KMS-11 (cell line): ENCODE results near the gene NR4A1.

Source experiments
- H2AFZ ChIP-seq: fragments of 200-600 bp; sonication (generic); 2 replicates; pipeline ENCODE4 v1.6.1; 2016; ENCODE audit warnings: antibody characterized with exemption, mixed run types, low read depth
- H3K27ac ChIP-seq: fragments of 200-600 bp; sonication (generic); 2 replicates; pipeline ENCODE4 v1.6.1; 2016; ENCODE audit warnings: mild to moderate bottlenecking, mixed run types
- H3K27me3 ChIP-seq: fragments of 200-600 bp; sonication (generic); 2 replicates; pipeline ENCODE4 v1.6.1; 2017; ENCODE audit warnings: mild to moderate bottlenecking, low read depth, mixed run types, moderate library complexity; ENCODE audit not compliant: insufficient read depth
- H3K36me3 ChIP-seq: fragments of 200-600 bp; sonication (generic); 2 replicates; pipeline ENCODE4 v1.6.1; 2017; ENCODE audit warnings: mild to moderate bottlenecking, mixed run types; ENCODE audit not compliant: insufficient read depth
- H3K4me1 ChIP-seq: fragments of 200-600 bp; sonication (generic); 2 replicates; pipeline ENCODE4 v1.6.1; 2016; ENCODE audit warnings: mild to moderate bottlenecking, low read depth, mixed run types; ENCODE audit not compliant: poor library complexity, severe bottlenecking
- H3K4me2 ChIP-seq: fragments of 200-600 bp; sonication (generic); 2 replicates; pipeline ENCODE4 v1.7.0; 2016; ENCODE audit warnings: mild to moderate bottlenecking, mixed run types
- H3K4me3 ChIP-seq: fragments of 200-600 bp; sonication (generic); IDR thresholded peaks from 2 replicates; pipeline ENCODE4 v1.6.1; 2017; ENCODE audit warnings: low read depth, low read length, mixed read lengths; ENCODE audit not compliant: insufficient read depth
- H3K79me2 ChIP-seq: fragments of 200-600 bp; sonication (generic); 2 replicates; pipeline ENCODE4 v1.6.1; 2016; ENCODE audit warnings: low read depth, mixed run types; ENCODE audit not compliant: insufficient read depth
- H3K9ac ChIP-seq: fragments of 200-600 bp; sonication (generic); 2 replicates; pipeline ENCODE4 v1.6.1; 2016; ENCODE audit warnings: mild to moderate bottlenecking, mixed run types
- H4K20me1 ChIP-seq: fragments of 200-600 bp; sonication (generic); 2 replicates; pipeline ENCODE4 v1.6.1; 2016; ENCODE audit warnings: mild to moderate bottlenecking, mixed run types; ENCODE audit not compliant: insufficient read depth
- CTCF ChIP-seq: fragments of 200-600 bp; sonication (generic); conservative IDR thresholded peaks from 2 replicates; pipeline ENCODE4 v1.6.1; 2017; ENCODE audit warnings: low read depth, mild to moderate bottlenecking, antibody characterized with exemption, low read length, moderate library complexity, mixed read lengths

The NR4A1 gene

GRCh38 chr12:52037248-52037861 is 13.9 kb upstream of the NR4A1 start:
- Histone ChIP-seq H3K79me2 (no peaks in the 10 kb centered on the region), H3K27me3 (no peaks in the 10 kb centered on the region), H4K20me1 (no peaks in the 10 kb centered on the region), H3K4me2 (peak overlapping the region; percentile 78), H3K36me3 (no peaks in the 10 kb centered on the region), H2AFZ (peak overlapping the region; percentile 87), H3K4me1 (peaks cover 31% of the 10 kb centered on the region), H3K4me3 (no peak overlapping the region), H3K27ac (peak overlapping the region; percentile 34; the same call in 1 of the 2 replicates), H3K9ac (peak overlapping the region; percentile 83)
- TF ChIP-seq CTCF: no peak

- peak overlapping the region; percentile 78 for H3K4me2 ChIP-seq
- H3K79me2 ChIP-seq: no peaks in the 10 kb centered on the region
- no peaks in the 10 kb centered on the region for H4K20me1 ChIP-seq
- peaks cover 23% of the 10 kb centered on the region for H3K4me1 ChIP-seq
- H3K9ac ChIP-seq: no peak overlapping the region; the same call in 1 of the 2 replicates
- no peak overlapping the region for H2AFZ ChIP-seq
- no peak for TF ChIP-seq CTCF
- H3K27me3 ChIP-seq: no peaks in the 10 kb centered on the region
- H3K27ac ChIP-seq: no peak overlapping the region
- H3K36me3 ChIP-seq: no peaks in the 10 kb centered on the region
- no peak overlapping the region for H3K4me3 ChIP-seq
Observed at GRCh38 chr12:52038447-52038846, 12.8 kb upstream of the NR4A1 start.

- no peak overlapping the region for H2AFZ ChIP-seq
- H3K27me3 ChIP-seq: no peaks in the 10 kb centered on the region
- H3K4me2 ChIP-seq: no peak overlapping the region
- H3K4me1 ChIP-seq: peaks cover 21% of the 10 kb centered on the region
- H3K4me3 ChIP-seq: no peak overlapping the region
- H3K27ac ChIP-seq: no peak overlapping the region
- no peaks in the 10 kb centered on the region for H3K79me2 ChIP-seq
- no peak overlapping the region for H3K9ac ChIP-seq
- no peaks in the 10 kb centered on the region for H3K36me3 ChIP-seq
- no peak for TF ChIP-seq CTCF
- H4K20me1 ChIP-seq: no peaks in the 10 kb centered on the region
Observed at GRCh38 chr12:52041035-52041434, 10.2 kb upstream of the NR4A1 start.

GRCh38 chr12:52041695-52042123 is 9.5 kb upstream of the NR4A1 start:
- Histone ChIP-seq H2AFZ (no peak overlapping the region), H3K27me3 (no peaks in the 10 kb centered on the region), H3K4me1 (peaks cover 14% of the 10 kb centered on the region), H3K9ac (no peak overlapping the region), H3K4me2 (no peak overlapping the region), H3K27ac (no peak overlapping the region), H3K79me2 (no peaks in the 10 kb centered on the region), H3K4me3 (no peak overlapping the region), H3K36me3 (no peaks in the 10 kb centered on the region), H4K20me1 (no peaks in the 10 kb centered on the region)
- no peak for TF ChIP-seq CTCF
